IPS DF 19.7 (cell line): Measurements from ENCODE around the gene PHACTR4.
A peak's percentile ranks its signal among the peaks of the same experiment; 100 is the strongest.
"Not testable (repeated sequence)": the region's sequence is repeated elsewhere in the genome, so short reads cannot be mapped to it uniquely, and the experiment has no call there.

ENCODE experiments used
- DNase-seq: peaks from one replicate; pipeline ENCODE4 v3.0.0-alpha.2; 2013; ENCODE audit warnings: low read depth, low spot score

PHACTR4 gene

GRCh38 chr1:28436211-28436769 lies 66.8 kb downstream of the PHACTR4 start:
- no peak for DNase-seq

GRCh38 chr1:28437264-28437923 lies 67.9 kb downstream of the PHACTR4 start:
- no peak for DNase-seq

GRCh38 chr1:28437924-28438699 lies 68.6 kb downstream of the PHACTR4 start:
- DNase-seq, result peak; percentile 9

- DNase-seq, result no peak
Measured at GRCh38 chr1:28439320-28439719, 69.8 kb downstream of the PHACTR4 start.

- DNase-seq, result no peak
Measured at GRCh38 chr1:28441674-28442073, 72.1 kb downstream of the PHACTR4 start.

- DNase-seq, result no peak
Measured at GRCh38 chr1:28443550-28443949, 74.0 kb downstream of the PHACTR4 start.

- no peak for DNase-seq
Measured at GRCh38 chr1:28447679-28448078, 78.1 kb downstream of the PHACTR4 start.

- not testable (repeated sequence) for DNase-seq
Measured at GRCh38 chr1:28448094-28448611, 78.6 kb downstream of the PHACTR4 start.

- DNase-seq, result no peak
Measured at GRCh38 chr1:28449904-28450303, 80.4 kb downstream of the PHACTR4 start.

GRCh38 chr1:28450561-28450960 lies 81.0 kb downstream of the PHACTR4 start:
- DNase-seq, result no peak

GRCh38 chr1:28451011-28451410 lies 81.5 kb downstream of the PHACTR4 start:
- DNase-seq, result no peak

GRCh38 chr1:28456078-28456477 lies 86.5 kb downstream of the PHACTR4 start:
- DNase-seq, result no peak

- no peak for DNase-seq
Measured at GRCh38 chr1:28457678-28458077, 88.1 kb downstream of the PHACTR4 start.

GRCh38 chr1:28458237-28459228 lies 89.0 kb downstream of the PHACTR4 start:
- no peak for DNase-seq

- DNase-seq, result no peak
Measured at GRCh38 chr1:28466226-28466778, 96.8 kb downstream of the PHACTR4 start.

GRCh38 chr1:28470146-28470545 lies 100.6 kb downstream of the PHACTR4 start:
- no peak for DNase-seq

GRCh38 chr1:28479497-28479896 lies 110.0 kb downstream of the PHACTR4 start:
- not testable (repeated sequence) for DNase-seq

- no peak for DNase-seq
Measured at GRCh38 chr1:28480308-28480707, 110.8 kb downstream of the PHACTR4 start.

- no peak for DNase-seq
Measured at GRCh38 chr1:28482138-28482537, 112.6 kb downstream of the PHACTR4 start.

- DNase-seq, result no peak
Measured at GRCh38 chr1:28482702-28483101, 113.2 kb downstream of the PHACTR4 start.

- no peak for DNase-seq
Measured at GRCh38 chr1:28494737-28495136, 125.2 kb downstream of the PHACTR4 start.
